Measurements from ENCODE around the gene ROR2.

ROR2 gene

GRCh38 chr9:91677822-91678436 is 272.1 kb downstream of the ROR2 start:
- no peaks in the 10 kb centered on the region for H3K27me3 ChIP-seq (ENCODE audit: insufficient read depth, low read length)
- peaks cover 18% of the 10 kb centered on the region for H3K4me1 ChIP-seq (ENCODE audit: insufficient read depth, low read length)
- H3K4me3 ChIP-seq (ENCODE audit: low read length), result no peak overlapping the region
- no peaks in the 10 kb centered on the region for H3K36me3 ChIP-seq (ENCODE audit: insufficient read depth, low read length)
- no peaks in the 10 kb centered on the region for H3K9me3 ChIP-seq (ENCODE audit: low read length)
- H2AFZ ChIP-seq (ENCODE audit: low read depth, low read length), result no peak overlapping the region

GRCh38 chr9:91677331-91677730 is 272.7 kb downstream of the ROR2 start:
- no peaks in the 10 kb centered on the region for H3K27me3 ChIP-seq (ENCODE audit: insufficient read depth, low read length)
- peaks cover 18% of the 10 kb centered on the region for H3K4me1 ChIP-seq (ENCODE audit: insufficient read depth, low read length)
- H3K4me3 ChIP-seq (ENCODE audit: low read length), result no peak overlapping the region
- no peaks in the 10 kb centered on the region for H3K9me3 ChIP-seq (ENCODE audit: low read length)
- no peaks in the 10 kb centered on the region for H3K36me3 ChIP-seq (ENCODE audit: insufficient read depth, low read length)
- no peak overlapping the region for H2AFZ ChIP-seq (ENCODE audit: low read depth, low read length)

GRCh38 chr9:91676046-91676445 is 274.0 kb downstream of the ROR2 start:
- H3K9me3 ChIP-seq (ENCODE audit: low read length), result no peaks in the 10 kb centered on the region
- no peaks in the 10 kb centered on the region for H3K36me3 ChIP-seq (ENCODE audit: insufficient read depth, low read length)
- H3K4me3 ChIP-seq (ENCODE audit: low read length), result no peak overlapping the region
- H2AFZ ChIP-seq (ENCODE audit: low read depth, low read length), result no peak overlapping the region
- no peaks in the 10 kb centered on the region for H3K27me3 ChIP-seq (ENCODE audit: insufficient read depth, low read length)
- peaks cover 18% of the 10 kb centered on the region for H3K4me1 ChIP-seq (ENCODE audit: insufficient read depth, low read length)

- Histone ChIP-seq H3K4me1 (ENCODE audit: insufficient read depth, low read length) (no peaks in the 10 kb centered on the region), H3K4me3 (ENCODE audit: low read length) (no peak overlapping the region), H2AFZ (ENCODE audit: low read depth, low read length) (no peak overlapping the region), H3K36me3 (ENCODE audit: insufficient read depth, low read length) (no peaks in the 10 kb centered on the region), H3K9me3 (ENCODE audit: low read length) (no peaks in the 10 kb centered on the region), H3K27me3 (ENCODE audit: insufficient read depth, low read length) (no peaks in the 10 kb centered on the region)
These were observed 285.4 kb downstream of the ROR2 start for GRCh38 chr9:91664663-91665062.

- H3K9me3 ChIP-seq (ENCODE audit: low read length), result no peaks in the 10 kb centered on the region
- H2AFZ ChIP-seq (ENCODE audit: low read depth, low read length), result no peak overlapping the region
- no peaks in the 10 kb centered on the region for H3K4me1 ChIP-seq (ENCODE audit: insufficient read depth, low read length)
- H3K4me3 ChIP-seq (ENCODE audit: low read length), result no peak overlapping the region
- no peaks in the 10 kb centered on the region for H3K27me3 ChIP-seq (ENCODE audit: insufficient read depth, low read length)
- H3K36me3 ChIP-seq (ENCODE audit: insufficient read depth, low read length), result no peaks in the 10 kb centered on the region
These were observed 286.2 kb downstream of the ROR2 start for GRCh38 chr9:91663858-91664257.

- H2AFZ ChIP-seq (ENCODE audit: low read depth, low read length), result no peak overlapping the region
- H3K9me3 ChIP-seq (ENCODE audit: low read length), result no peaks in the 10 kb centered on the region
- H3K4me3 ChIP-seq (ENCODE audit: low read length), result no peak overlapping the region
- no peaks in the 10 kb centered on the region for H3K36me3 ChIP-seq (ENCODE audit: insufficient read depth, low read length)
- no peaks in the 10 kb centered on the region for H3K4me1 ChIP-seq (ENCODE audit: insufficient read depth, low read length)
- no peaks in the 10 kb centered on the region for H3K27me3 ChIP-seq (ENCODE audit: insufficient read depth, low read length)
These were observed 288.6 kb downstream of the ROR2 start for GRCh38 chr9:91661451-91661850.

GRCh38 chr9:91660521-91660920 is 289.5 kb downstream of the ROR2 start:
- Histone ChIP-seq H3K4me1 (ENCODE audit: insufficient read depth, low read length) (no peaks in the 10 kb centered on the region), H3K4me3 (ENCODE audit: low read length) (no peak overlapping the region), H3K9me3 (ENCODE audit: low read length) (no peaks in the 10 kb centered on the region), H2AFZ (ENCODE audit: low read depth, low read length) (no peak overlapping the region), H3K27me3 (ENCODE audit: insufficient read depth, low read length) (no peaks in the 10 kb centered on the region), H3K36me3 (ENCODE audit: insufficient read depth, low read length) (no peaks in the 10 kb centered on the region)

GRCh38 chr9:91659529-91660495 is 290.2 kb downstream of the ROR2 start:
- H3K4me1 ChIP-seq (ENCODE audit: insufficient read depth, low read length), result no peaks in the 10 kb centered on the region
- H2AFZ ChIP-seq (ENCODE audit: low read depth, low read length), result no peak overlapping the region
- no peak overlapping the region for H3K4me3 ChIP-seq (ENCODE audit: low read length)
- no peaks in the 10 kb centered on the region for H3K36me3 ChIP-seq (ENCODE audit: insufficient read depth, low read length)
- no peaks in the 10 kb centered on the region for H3K27me3 ChIP-seq (ENCODE audit: insufficient read depth, low read length)
- H3K9me3 ChIP-seq (ENCODE audit: low read length), result no peaks in the 10 kb centered on the region

DNA sequence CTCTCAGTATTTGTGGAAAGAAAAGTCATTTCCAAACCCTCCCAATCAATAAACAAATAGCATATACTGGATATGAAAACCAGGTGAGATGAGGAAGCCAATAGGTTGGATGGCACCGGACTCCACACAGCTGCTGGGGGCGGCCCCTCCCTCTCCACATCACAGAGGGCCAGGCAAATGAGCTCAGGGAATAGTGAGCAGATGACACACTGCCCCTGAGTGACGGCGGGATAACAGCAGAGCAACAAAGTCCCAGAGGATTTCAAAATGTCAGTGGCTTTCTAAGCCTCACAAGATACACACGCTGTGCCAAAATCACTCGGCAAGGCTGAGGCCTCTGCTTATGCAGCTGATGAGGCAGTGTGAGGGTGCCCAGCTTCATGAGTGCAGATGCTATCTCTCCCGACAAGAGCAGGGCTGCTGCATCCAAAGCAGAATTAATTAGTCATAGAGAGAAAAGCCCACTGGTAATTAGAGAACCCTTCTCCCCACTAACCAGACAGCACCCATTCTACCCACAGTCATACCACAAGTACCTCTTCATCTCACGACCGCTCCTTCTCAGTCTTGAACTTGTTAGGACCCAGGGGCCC is 291.4 kb downstream of the ROR2 start:
- H2AFZ ChIP-seq (ENCODE audit: low read depth, low read length), result no peak overlapping the region

GRCh38 chr9:91657501-91657900 is 292.5 kb downstream of the ROR2 start:
- no peak overlapping the region for H3K4me3 ChIP-seq (ENCODE audit: low read length)

More for the DNA sequence above, 291.4 kb downstream of the ROR2 start:
- no peaks in the 10 kb centered on the region for H3K4me1 ChIP-seq (ENCODE audit: insufficient read depth, low read length)
- no peaks in the 10 kb centered on the region for H3K36me3 ChIP-seq (ENCODE audit: insufficient read depth, low read length)
- H3K4me3 ChIP-seq (ENCODE audit: low read length), result no peak overlapping the region
- no peaks in the 10 kb centered on the region for H3K9me3 ChIP-seq (ENCODE audit: low read length)
- no peaks in the 10 kb centered on the region for H3K27me3 ChIP-seq (ENCODE audit: insufficient read depth, low read length)

DNA sequence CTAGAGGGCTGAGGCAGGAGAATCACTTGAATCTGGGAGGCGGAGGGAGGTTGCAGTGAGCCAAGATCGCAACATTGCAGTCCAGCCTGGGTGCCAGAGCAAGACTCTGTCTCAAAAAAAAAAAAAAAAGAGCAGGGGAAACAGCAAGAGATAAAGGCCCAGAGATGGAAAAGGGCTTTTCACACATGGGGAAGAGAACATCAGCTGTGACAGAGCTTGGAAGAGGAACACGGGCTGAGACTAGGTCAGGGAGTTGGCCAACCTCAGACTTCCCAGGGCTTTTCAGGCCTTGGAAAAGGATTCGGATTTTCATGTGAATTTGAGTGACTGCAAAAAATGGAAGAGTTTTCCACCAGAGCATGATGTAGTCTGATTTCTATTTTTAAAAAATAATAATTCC is 294.4 kb downstream of the ROR2 start:
- Histone ChIP-seq H3K27me3 (ENCODE audit: insufficient read depth, low read length) (peaks cover 2% of the 10 kb centered on the region), H2AFZ (ENCODE audit: low read depth, low read length) (no peak overlapping the region), H3K4me3 (ENCODE audit: low read length) (no peak overlapping the region), H3K36me3 (ENCODE audit: insufficient read depth, low read length) (no peaks in the 10 kb centered on the region), H3K9me3 (ENCODE audit: low read length) (no peaks in the 10 kb centered on the region), H3K4me1 (ENCODE audit: insufficient read depth, low read length) (no peaks in the 10 kb centered on the region)

More at GRCh38 chr9:91657501-91657900, 292.5 kb downstream of the ROR2 start:
- Histone ChIP-seq H3K9me3 (ENCODE audit: low read length) (no peaks in the 10 kb centered on the region), H2AFZ (ENCODE audit: low read depth, low read length) (no peak overlapping the region), H3K36me3 (ENCODE audit: insufficient read depth, low read length) (no peaks in the 10 kb centered on the region), H3K27me3 (ENCODE audit: insufficient read depth, low read length) (peaks cover under 1% of the 10 kb centered on the region), H3K4me1 (ENCODE audit: insufficient read depth, low read length) (no peaks in the 10 kb centered on the region)

DNA sequence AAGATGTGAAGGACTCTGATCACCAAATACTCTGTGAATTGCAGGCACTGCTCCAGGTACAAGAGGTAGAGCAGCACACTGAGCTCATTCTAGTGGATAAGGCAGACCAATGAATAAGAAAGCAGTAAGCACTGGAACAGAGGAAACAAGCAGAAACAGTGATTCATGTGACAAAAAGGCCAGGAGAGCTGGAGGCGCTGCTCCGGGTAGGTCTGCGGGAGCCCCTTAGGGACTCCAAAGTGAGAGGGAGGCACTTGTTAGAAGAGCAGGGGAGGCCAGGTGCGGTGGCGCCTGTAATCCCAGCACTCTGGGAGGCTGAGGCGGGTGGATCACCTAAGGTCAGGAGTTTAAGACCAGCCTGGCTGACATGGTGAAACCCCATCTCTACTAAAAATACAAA is 294.8 kb downstream of the ROR2 start:
- H3K27me3 ChIP-seq (ENCODE audit: insufficient read depth, low read length), result peaks cover 2% of the 10 kb centered on the region

GRCh38 chr9:91654527-91654926 is 295.5 kb downstream of the ROR2 start:
- Histone ChIP-seq H3K36me3 (ENCODE audit: insufficient read depth, low read length) (no peaks in the 10 kb centered on the region), H3K9me3 (ENCODE audit: low read length) (no peaks in the 10 kb centered on the region), H3K27me3 (ENCODE audit: insufficient read depth, low read length) (peaks cover 2% of the 10 kb centered on the region), H3K4me3 (ENCODE audit: low read length) (no peak overlapping the region), H2AFZ (ENCODE audit: low read depth, low read length) (no peak overlapping the region), H3K4me1 (ENCODE audit: insufficient read depth, low read length) (no peaks in the 10 kb centered on the region)

More for the DNA sequence above, 294.8 kb downstream of the ROR2 start:
- H2AFZ ChIP-seq (ENCODE audit: low read depth, low read length), result no peak overlapping the region
- H3K9me3 ChIP-seq (ENCODE audit: low read length), result no peaks in the 10 kb centered on the region
- no peaks in the 10 kb centered on the region for H3K36me3 ChIP-seq (ENCODE audit: insufficient read depth, low read length)
- no peaks in the 10 kb centered on the region for H3K4me1 ChIP-seq (ENCODE audit: insufficient read depth, low read length)
- H3K4me3 ChIP-seq (ENCODE audit: low read length), result no peak overlapping the region
